GM20431 (cell line): Measurements from ENCODE around the gene KCNQ1.

ENCODE experiments used
- in situ Hi-C: fragments of 300-500 bp; cut with MseI, MboI; formaldehyde crosslinking; loops from one replicate; pipeline ENCODE4 v1.15.0; 2020; ENCODE audit warnings: low sequenced_read_pairs; ENCODE audit not compliant: unreplicated experiment

The KCNQ1 gene

GRCh38 chr11:2752204-2752770, 307.5 kb downstream of the KCNQ1 start:
- in situ Hi-C loops = no loop called here

DNA sequence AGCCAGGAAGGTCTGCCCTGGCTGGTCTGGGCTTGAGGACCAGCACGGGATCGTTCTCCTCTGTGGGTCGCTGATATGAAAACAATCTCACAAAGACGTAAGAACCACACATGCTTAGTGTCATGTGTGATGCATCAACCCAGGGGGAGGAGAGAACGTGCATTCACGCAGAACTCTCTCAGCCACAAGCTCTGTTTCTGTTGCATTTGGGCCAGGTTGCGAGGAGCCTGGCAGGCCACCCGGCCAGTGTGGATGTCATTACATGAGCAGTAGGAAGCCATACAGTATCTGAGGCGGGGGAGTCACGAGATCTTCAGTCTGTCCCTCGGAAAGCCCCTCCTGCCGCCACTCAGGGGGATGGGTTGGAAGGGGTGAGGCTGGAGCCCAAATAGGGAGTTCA, 308.1 kb downstream of the KCNQ1 start:
- in situ Hi-C loops = no loop called here

- in situ Hi-C loops = no loop called here
These were observed 309.2 kb downstream of the KCNQ1 start for GRCh38 chr11:2754008-2754407.

DNA sequence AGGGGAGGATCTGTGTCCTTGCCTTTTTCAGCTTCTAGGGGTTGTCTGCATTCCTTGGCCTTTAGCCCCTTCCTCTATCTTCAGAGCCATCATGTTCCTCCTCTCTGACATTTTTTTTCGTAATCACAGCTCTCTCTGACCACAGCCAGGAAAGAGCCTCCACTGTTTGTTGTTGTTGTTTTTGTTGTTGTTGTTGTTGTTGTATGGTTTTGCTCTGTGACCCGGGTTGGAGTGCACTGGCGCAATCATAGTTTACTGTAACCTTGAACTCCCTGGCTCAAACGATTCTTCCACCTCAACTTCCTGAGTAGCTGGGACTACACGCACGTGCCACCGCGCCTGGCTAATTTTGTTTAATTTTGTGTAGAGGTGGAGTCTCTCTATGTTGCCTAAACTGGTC, 310.3 kb downstream of the KCNQ1 start:
- in situ Hi-C loops = no loop called here

DNA sequence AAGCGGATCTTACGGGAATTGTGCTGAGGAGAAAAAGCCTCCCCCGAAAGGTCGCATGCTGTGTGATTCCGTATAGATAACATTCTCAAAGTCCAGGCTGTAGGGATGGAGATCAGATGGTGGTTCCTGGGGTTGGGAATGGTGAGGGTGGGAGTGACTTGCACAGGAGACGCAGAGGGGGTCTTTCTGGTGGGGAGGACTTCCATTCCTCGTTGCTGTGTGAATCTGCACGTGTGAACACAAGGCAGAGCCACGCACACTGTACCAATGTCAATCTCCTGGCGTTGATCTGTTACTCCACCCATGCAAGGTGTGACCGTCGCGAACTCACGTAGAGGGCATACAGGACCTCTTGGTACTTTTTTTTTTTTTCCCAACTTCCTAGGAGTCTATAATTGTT, 313.9 kb downstream of the KCNQ1 start:
- in situ Hi-C loops = no loop called here

- in situ Hi-C loops = no loop called here
These were observed 314.7 kb downstream of the KCNQ1 start for GRCh38 chr11:2759228-2760195.

- in situ Hi-C loops = no loop called here
These were observed 315.5 kb downstream of the KCNQ1 start for GRCh38 chr11:2760196-2760871.

DNA sequence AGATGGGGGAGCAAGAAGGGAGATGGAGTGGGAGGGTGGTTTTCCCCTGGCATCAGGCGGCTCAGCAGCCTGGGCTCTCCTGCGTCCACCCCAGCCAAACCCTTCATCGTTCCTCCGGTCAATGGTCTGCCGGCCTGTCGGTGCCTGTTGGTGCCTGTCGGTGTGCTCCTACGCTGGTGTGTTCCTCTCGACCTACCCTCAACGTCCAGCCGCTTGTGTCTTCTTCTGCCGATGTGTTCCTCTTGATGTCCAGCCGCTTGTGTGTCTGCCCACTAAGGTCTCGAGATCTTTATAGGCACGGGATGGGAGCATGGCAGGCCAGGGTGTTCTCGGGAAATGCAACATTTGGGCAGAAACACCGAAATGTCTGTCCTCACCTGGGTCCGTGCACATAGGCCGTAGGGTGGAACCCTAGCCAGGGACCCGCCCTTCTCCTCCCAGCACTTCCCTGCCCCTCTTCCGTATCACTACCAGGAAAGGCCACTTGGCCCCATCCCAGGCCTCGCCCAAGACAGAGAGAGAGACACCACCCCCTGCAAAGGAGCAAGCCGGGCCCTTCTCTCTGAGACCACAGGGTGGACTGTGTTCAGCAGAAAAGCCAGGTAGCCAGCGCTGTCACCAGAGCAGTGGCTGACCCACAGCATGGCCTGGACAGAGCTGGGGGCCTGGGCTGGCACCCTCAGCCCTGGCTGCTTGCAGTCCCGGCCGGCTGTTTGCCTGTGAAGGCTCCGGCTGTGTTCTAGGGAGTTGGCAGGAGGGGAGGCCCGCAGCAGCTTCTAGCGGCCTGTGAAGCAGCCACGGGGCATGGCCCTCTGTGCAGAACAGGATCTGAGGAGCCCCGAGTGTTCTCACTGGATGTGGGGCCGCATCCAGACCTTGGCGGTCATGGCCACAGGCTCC, 316.6 kb downstream of the KCNQ1 start:
- in situ Hi-C loops = no loop called here

DNA sequence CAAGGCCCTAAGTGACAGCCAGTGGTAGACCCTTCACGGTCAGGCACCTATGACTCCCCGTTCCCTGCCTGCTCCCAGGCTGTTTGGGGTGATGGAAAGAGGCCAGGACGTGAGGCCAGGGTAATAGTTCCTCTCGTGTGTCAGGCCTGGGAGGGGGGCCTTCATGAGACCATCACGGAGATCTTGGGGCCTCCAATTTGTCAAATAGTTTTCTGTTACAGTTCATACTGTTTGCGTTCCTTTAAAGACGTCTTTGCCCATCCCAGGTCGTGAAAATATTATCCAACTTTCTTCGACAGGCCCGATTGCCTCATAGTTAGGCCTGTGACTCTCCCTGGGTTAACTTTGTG, 317.2 kb downstream of the KCNQ1 start:
- in situ Hi-C loops = no loop called here

DNA sequence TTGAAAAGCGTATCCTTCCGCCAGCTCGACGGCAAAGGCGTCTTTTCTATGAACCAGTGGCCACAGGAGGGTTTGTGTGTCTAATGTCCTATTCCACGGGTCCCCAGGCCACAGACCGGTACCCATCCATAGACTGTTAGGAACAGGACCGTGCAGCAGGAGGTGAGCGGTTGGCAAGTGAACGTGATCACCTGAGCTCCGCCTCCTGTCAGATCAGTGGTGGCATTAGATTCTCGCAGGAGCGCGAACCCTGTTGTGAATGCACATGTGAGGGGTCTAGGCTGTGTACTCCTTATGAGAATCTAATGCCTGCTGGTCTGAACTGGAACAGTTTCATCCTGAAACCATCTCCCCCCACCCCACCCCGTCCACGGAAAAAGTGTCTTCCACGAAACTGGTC, 317.6 kb downstream of the KCNQ1 start:
- in situ Hi-C loops = no loop called here

GRCh38 chr11:2763984-2764383, 319.2 kb downstream of the KCNQ1 start:
- in situ Hi-C loops = no loop called here

DNA sequence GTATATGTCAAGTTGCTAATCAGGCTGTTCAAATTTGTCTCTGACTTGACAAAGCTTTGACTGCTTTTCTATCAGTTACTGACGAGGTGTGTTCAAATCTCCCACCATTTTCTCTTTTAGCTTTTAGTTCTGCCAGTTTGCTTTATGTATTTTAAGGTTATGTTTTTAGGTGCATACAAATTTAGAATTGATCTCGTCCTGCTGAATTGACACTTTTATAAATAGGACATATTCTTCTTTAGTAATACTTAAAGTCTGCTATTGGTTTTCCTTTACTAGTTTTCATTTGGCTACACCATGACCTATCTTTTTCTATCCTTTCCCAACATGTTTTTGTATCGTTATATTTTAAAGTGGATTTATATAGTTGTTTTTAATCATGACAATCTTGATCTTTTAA, 320.7 kb downstream of the KCNQ1 start:
- in situ Hi-C loops = no loop called here

DNA sequence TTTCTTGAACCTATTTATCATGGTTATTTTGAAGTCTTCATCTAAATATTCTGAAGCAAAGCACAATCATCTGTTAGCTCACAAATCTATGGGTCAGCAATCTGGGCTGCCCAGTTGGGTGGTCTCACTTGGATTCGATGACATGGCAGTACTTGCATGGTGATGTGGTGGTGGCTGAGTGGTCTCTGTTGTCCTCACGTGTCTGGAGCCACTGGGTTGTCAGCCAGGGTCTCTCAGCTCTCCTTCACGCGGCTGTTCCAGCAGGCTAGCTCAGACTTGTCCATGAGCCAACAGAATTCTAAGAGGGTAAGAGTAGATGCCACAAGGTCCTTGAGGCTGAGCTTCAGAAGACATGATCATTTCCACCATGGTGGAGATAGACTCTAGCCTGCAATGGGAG, 321.4 kb downstream of the KCNQ1 start:
- in situ Hi-C loops = no loop called here

GRCh38 chr11:2767071-2767470, 322.3 kb downstream of the KCNQ1 start:
- in situ Hi-C loops = no loop called here

- in situ Hi-C loops = no loop called here
These were observed 323.0 kb downstream of the KCNQ1 start for GRCh38 chr11:2767801-2768200.

DNA sequence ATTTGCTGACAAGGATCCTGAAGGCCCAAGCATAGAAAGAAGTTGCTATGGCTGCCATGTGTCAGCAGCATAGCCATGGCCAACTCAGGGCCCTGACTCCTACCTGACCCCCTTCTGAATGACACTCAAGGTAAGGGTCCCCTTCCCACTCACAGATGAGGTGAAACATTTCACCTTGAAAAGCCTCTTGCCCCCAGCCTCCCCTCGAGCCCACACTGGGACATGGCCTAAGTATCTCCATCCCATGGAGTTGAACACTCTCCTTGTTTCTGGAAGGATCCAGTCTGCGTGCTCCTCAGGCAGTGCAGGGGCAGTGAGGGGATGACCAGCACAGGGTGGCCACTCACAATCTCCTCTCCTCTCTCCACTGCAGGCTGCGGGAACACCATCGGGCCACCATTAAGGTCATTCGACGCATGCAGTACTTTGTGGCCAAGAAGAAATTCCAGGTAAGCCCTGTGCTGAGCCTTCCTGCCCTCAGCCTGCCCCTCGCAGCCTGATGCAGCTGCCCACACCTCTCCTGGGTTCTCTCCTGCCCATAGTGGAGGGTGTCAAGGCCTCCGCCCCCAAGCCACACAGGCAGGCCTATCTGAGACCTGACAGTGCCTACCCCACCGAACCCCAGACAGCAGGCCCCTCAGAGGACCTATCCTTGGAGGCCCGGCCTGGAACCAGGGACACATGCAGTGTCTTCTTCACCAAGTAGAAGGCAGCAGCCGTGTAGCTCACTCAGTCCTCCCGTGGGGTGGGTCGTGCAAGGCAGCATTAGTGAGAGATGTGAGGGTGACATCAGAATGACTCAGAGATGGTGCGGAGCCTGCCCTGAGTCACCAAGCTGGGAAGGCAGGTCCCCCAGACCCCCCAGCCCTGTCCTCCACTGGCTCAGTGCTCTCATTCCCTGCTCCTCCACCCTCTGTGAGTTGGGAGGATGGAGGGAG, 323.9 kb downstream of the KCNQ1 start:
- in situ Hi-C loops = no loop called here

DNA sequence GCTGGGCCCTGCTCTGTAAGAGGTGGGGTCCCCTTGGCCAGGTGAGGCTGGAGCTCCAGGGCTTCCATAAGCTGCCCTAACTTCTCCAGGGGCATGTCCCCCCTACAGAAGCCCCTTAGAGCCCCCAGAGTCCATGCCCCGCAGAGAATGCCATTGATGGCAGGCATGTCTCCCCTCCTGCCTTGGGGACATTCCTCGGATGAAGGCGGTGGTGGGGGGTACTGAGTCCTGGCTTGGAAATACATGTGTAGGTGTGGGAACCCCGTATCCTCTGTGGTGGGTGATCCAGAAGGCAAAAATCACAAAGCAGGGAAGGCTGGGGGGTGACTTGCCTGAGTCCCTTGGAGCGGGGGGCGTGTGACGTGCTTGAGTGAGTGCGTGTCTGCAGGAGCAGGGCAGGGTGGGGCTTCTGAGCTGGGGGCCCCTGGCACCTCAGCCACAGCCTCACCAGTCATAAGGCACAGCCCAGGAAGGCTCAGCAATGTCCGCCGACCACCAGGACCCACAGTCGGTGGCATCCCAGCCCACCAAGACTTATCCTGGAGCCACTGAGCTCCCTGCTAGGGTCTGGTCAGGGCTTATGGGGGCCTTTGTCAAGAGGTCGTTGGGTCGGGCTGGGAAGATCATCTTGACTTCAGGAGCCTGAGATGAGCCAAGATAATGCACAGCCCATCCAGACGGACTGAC, 324.7 kb downstream of the KCNQ1 start:
- in situ Hi-C loops = no loop called here

- in situ Hi-C loops = no loop called here
These were observed 325.4 kb downstream of the KCNQ1 start for GRCh38 chr11:2770096-2770751.
